GM18858 (cell line): ENCODE data around the gene OSBPL6.
"Not testable (repeated sequence)": the region's sequence is repeated elsewhere in the genome, so short reads cannot be mapped to it uniquely, and the experiment has no call there.

ENCODE experiments used
- ATAC-seq: cut with Tn5 transposase; IDR thresholded peaks from one replicate; pipeline ENCODE4 v1.9.1; 2021; ENCODE audit not compliant: unreplicated experiment

The OSBPL6 gene

DNA sequence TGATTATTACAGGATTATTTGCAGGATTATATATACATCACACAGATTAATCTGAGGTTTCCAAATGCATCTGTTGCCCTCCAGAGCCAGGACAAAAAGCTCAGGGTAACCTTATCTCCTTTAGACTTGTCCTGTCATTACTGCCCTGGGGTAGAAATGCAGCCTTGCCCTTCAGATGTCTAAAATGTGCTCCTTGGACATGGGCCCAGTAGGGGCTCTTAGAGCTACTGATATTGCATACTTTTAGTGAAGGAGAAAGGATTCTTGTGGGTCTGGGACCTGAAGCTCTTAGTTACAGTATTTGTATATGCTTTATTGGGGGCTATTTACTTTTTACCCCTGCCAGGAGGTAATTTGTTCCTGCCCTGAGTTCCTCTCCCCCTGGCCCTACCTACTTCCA lies 200.5 kb downstream of the OSBPL6 start:
- no peak for ATAC-seq

- ATAC-seq, result no peak
Measured at GRCh38 chr2:178395295-178395694, 201.0 kb downstream of the OSBPL6 start.

GRCh38 chr2:178395941-178396570 lies 201.7 kb downstream of the OSBPL6 start:
- no peak for ATAC-seq

DNA sequence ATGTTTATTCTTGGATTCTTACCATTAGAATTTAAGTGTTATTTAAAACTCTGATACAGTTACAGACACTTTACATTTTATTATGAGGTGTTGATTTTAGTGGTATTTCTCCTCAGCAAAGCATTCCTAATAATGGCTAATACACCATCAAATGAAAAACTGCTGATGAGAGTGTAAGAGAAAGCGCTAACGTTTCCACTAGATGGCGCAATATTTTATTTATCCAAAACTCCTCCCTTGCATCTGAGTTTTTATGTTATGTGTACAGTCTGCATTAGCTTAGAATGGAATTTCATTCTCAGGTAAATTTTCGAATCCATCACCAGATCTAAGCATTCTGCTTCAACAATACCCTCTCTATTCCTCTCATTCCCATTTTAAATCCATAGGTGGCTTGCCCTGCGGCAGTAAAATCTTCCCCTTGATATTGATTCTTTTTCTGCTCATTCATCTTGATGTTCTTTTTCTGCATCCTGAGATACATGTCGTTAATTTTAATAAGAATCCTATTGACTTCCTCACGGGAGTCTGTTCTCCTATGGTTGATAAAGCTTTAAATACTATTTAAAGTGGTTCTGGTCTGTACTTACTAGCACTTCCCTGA lies 202.8 kb downstream of the OSBPL6 start:
- peak; percentile 93 for ATAC-seq

- no peak for ATAC-seq
Measured at GRCh38 chr2:178401994-178402437, 207.7 kb downstream of the OSBPL6 start.

GRCh38 chr2:178403671-178404306 lies 209.5 kb downstream of the OSBPL6 start:
- ATAC-seq, result peak; percentile 22

DNA sequence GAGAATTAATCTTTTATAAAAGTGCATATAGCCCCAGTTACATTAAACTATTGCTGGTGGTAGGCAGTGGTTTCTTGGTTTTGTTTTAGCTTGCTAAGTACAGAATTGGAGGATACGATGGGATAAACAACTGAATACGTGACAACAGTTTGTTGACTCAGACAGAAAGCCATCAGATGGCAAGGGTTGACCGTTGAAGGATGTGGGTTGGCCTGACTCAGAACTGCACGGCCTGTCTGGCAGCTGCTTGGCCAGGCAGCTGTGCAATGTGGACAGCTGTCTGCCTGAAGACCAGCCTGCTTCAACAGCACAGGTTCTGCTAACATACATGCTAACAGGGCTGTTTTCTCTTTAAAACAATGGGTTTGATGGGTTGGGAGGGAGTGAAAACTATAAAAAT lies 210.1 kb downstream of the OSBPL6 start:
- peak; percentile 99 for ATAC-seq

- no peak for ATAC-seq
Measured at GRCh38 chr2:178409261-178409660, 214.9 kb downstream of the OSBPL6 start.

GRCh38 chr2:178412047-178412446 lies 217.7 kb downstream of the OSBPL6 start:
- ATAC-seq, result no peak

GRCh38 chr2:178412453-178412852 lies 218.1 kb downstream of the OSBPL6 start:
- ATAC-seq, result not testable (repeated sequence)

DNA sequence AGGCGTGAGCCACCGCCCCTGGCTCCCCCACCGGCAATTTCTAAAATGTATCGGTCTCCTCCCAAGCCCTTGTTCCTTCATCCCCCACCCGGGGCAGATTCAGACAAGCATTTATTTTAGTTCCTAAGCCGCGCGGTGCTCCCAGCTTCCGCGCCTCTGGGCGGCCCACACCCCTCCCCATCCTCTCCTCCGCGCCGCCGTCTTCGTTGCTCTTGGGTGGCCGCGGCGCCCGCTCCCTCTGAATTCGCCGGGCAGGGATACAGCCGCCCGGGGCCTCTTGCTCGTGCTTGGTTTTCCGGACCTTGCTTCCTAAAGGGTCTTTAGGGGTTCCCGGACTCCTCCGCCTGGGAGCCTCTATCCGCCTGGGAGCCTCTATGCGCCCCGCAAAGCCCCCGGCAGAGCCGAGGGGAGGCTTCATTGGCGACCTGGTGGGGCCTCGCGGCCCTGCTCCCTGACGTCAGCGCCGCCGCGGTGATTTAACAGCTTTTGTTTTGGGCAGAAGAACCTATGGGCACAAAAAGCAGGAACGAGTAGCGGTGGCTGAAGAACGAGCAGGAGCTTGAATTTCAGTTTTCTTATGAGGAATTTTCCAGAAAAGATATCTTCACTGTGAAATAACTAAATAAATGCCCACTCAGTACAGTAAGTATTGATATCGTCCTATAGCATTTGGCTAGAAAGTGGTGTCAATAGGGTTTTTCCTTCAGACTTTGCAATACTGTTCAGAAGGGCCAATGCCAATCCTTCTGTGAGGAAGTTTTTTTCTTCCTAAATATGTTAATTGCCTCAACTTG lies 219.4 kb downstream of the OSBPL6 start:
- peak; percentile 67 for ATAC-seq

GRCh38 chr2:178414266-178415247 lies 220.2 kb downstream of the OSBPL6 start:
- peak; percentile 80 for ATAC-seq

GRCh38 chr2:178415979-178416378 lies 221.7 kb downstream of the OSBPL6 start:
- no peak for ATAC-seq

DNA sequence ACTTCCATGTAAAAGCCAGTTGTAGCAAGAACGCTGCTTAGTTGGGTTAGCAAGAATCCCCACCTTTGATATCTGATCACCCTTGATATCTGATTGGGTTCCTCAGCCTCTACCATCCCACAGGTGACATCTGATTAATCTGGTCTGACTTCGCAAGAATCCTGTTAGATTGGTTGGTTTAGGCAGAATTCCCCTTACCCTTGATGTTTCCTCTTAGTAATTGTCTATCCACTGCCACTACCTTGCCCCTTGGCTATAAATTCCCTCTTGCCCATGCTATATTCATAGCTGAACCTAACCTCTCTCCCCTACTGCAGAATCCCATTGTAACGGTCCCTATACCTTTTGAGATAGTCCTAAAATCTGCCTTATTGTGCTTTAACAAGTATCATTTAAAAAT lies 223.6 kb downstream of the OSBPL6 start:
- no peak for ATAC-seq

GRCh38 chr2:178418426-178418825 lies 224.1 kb downstream of the OSBPL6 start:
- ATAC-seq, result no peak

GRCh38 chr2:178419123-178419522 lies 224.8 kb downstream of the OSBPL6 start:
- ATAC-seq, result no peak

DNA sequence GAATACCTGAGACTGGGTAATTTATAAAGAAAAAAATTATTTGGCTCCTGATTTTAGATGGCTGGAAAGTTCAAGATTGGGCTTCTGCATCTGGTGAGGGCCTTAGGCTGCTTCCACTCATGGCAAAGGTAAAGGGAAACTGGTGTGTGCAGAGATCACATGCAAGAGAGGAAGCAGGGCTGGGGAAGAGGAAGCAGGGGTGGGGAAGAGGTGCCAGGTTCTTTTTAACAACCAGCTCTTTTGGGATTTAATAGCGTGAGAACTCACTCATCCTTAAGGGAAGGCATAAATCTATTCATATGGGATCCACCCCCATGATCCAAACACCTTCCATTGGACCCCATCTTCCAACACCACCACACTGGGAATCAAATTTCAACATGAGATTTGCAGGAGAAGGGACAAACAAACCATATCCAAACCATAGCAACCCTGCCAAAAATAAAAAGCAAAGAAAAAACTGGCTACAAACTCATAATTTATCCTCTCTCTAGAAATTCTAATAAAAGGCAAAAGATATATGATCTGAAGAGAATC lies 226.2 kb downstream of the OSBPL6 start:
- ATAC-seq, result no peak

DNA sequence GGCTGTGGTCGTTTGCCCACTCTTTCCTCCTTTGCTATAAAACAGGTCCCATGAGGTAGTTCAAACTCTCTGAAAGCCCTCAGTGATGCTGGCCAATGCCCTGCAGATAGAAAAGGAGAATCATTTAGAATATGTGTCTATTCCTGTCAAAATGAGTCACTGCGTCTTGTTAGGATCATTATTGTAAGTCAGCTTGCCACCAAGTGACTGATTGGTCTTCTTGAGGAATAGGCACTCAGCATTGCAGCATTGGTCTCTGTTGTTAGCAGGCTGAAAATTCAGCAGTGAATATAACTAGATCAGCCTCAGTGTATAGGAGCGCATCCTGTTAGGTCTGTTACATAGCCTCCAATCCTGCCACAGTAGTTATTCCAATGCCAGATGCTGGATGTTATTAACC lies 227.8 kb downstream of the OSBPL6 start:
- no peak for ATAC-seq

DNA sequence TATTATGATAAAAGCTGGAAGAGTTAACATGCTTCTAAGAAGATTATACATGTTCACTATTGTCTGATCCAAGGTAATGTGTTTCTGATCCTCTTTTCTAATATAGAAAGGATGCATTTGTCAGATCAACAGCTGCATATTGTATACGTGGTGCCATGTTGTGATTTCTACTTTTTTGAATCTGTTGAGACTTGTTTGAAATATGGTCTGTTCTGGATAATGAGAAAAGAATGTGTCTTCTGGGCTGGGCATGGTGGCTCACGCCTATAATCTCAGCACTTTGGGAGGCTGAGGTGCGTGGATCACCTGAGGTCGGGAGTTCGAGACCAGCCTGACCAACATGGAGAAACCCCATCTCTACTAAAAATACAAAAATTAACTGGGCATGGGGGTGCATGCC lies 229.4 kb downstream of the OSBPL6 start:
- not testable (repeated sequence) for ATAC-seq

GRCh38 chr2:178425255-178425827 lies 231.0 kb downstream of the OSBPL6 start:
- no peak for ATAC-seq
